Panc1 (cell line): Measurements from ENCODE around the gene ORM1. TPM values are rescaled to one million over a fixed set of nuclear protein-coding genes. Genes with fewer than 3 reads are reported as not detected.

Experiments used
- ATAC-seq: fragments of 200-7000 bp; cut with Tn5 transposase; 2 replicates; pipeline ENCODE4 v1.9.1; 2020; ENCODE audit warnings: mild to moderate bottlenecking, moderate library complexity
- BruUV-seq: library from RNA; stranded (reverse); fragments of 400-500 nt; replicated peaks from 2 replicates; lab custom pipeline; 2021; lab: Mats Ljungman, UMichigan
- CTCF ChIA-PET: fragments of 300-600 bp; sonication (Branson Sonifier 250); formaldehyde crosslinking; loops from one replicate; lab custom pipeline; 2022; ENCODE audit warnings: antibody characterized with exemption; lab: Charles Lee
- POLR2A ChIA-PET: fragments of 300-600 bp; sonication (Branson Sonifier 250); formaldehyde crosslinking; loops from one replicate; lab custom pipeline; 2022; ENCODE audit warnings: antibody characterized with exemption; lab: Charles Lee
- DNase-seq: peaks from one replicate; pipeline ENCODE4 v3.0.0-alpha.2; 2010; ENCODE audit warnings: low read depth, low spot score
- H3K27ac ChIP-seq: 2 replicates; pipeline ENCODE4 v1.5.1; 2011; ENCODE audit warnings: mild to moderate bottlenecking, low read length, inconsistent platforms
- H3K27me3 ChIP-seq: fragments of 200-500 bp; sonication (Bioruptor generic); 2 replicates; pipeline ENCODE4 v1.6.0; 2014; ENCODE audit warnings: low read length, inconsistent platforms; ENCODE audit not compliant: control insufficient read depth, insufficient read depth
- H3K36me3 ChIP-seq: fragments of 200-500 bp; sonication (Bioruptor generic); 2 replicates; pipeline ENCODE4 v1.5.1; 2014; ENCODE audit warnings: inconsistent platforms, mild to moderate bottlenecking, low read length, moderate library complexity; ENCODE audit not compliant: control insufficient read depth, insufficient read depth
- H3K4me1 ChIP-seq: 2 replicates; pipeline ENCODE4 v1.5.1; 2011; ENCODE audit warnings: inconsistent platforms, mild to moderate bottlenecking, low read length, moderate library complexity; ENCODE audit not compliant: control insufficient read depth, insufficient read depth
- H3K4me3 ChIP-seq, 2 experiments: 2 replicates each; pipeline ENCODE4 v1.5.1; 2011 to 2012; ENCODE audit warnings: low read depth in 2 of 2, low read length in 2 of 2, mild to moderate bottlenecking in 2 of 2, inconsistent platforms in 1 of 2, moderate library complexity in 1 of 2
- H3K9me3 ChIP-seq: fragments of 200-500 bp; sonication (Bioruptor generic); 2 replicates; pipeline ENCODE4 v1.5.1; 2014; ENCODE audit warnings: low read depth, mild to moderate bottlenecking, inconsistent platforms, low read length, moderate library complexity; ENCODE audit not compliant: control insufficient read depth, insufficient read depth
- POLR2AphosphoS5 ChIP-seq: IDR thresholded peaks from 2 replicates; pipeline ENCODE4 v1.6.1; 2012; ENCODE audit warnings: mild to moderate bottlenecking, low read depth, low read length, moderate library complexity
- SIN3A ChIP-seq: IDR thresholded peaks from 2 replicates; pipeline ENCODE4 v1.6.1; 2012; ENCODE audit warnings: low read depth, mild to moderate bottlenecking, low read length, moderate library complexity, borderline replicate concordance; ENCODE audit not compliant: insufficient read depth
- TCF7L2 ChIP-seq: IDR thresholded peaks from 2 replicates; pipeline ENCODE4 v1.6.1; 2011; ENCODE audit warnings: mild to moderate bottlenecking, low read depth, low read length, inconsistent platforms
- in situ Hi-C: cut with HindIII; loops from 2 replicates; pipeline ENCODE4 v1.10.0; 2016; ENCODE audit warnings: low sequenced_read_pairs, low pct_unique_long_range_greater_than_20kb
- intact Hi-C: fragments of 100-400 bp; cut with micrococcal nuclease; formaldehyde crosslinking; loops from one replicate; pipeline ENCODE4 v1.10.0; 2022; ENCODE audit not compliant: unreplicated experiment
- total RNA-seq: library from RNA; stranded (reverse); gene quantifications from one replicate; pipeline ENCODE4 v1.2.1, GENCODE V29; 2021; ENCODE audit not compliant: unreplicated experiment
- TF ChIP-seq, protein P1 (sequence below): fragments of 450-650 bp; IDR thresholded peaks from 2 replicates; pipeline ENCODE4 v1.5.1; 2017; ENCODE audit warnings: mild to moderate bottlenecking
- TF ChIP-seq, protein P2 (sequence below), 2 experiments: IDR thresholded peaks; 2 replicates each; pipeline ENCODE4 v1.6.1; 2011 to 2012; ENCODE audit warnings: low read depth in 2 of 2, control low read depth in 1 of 2, low read length in 1 of 2, mild to moderate bottlenecking in 1 of 2, moderate library complexity in 1 of 2; ENCODE audit not compliant: insufficient read depth in 1 of 2

The ORM1 gene
- total RNA-seq, 1 experiment from 2014 or later: 3.5 TPM

DNA sequence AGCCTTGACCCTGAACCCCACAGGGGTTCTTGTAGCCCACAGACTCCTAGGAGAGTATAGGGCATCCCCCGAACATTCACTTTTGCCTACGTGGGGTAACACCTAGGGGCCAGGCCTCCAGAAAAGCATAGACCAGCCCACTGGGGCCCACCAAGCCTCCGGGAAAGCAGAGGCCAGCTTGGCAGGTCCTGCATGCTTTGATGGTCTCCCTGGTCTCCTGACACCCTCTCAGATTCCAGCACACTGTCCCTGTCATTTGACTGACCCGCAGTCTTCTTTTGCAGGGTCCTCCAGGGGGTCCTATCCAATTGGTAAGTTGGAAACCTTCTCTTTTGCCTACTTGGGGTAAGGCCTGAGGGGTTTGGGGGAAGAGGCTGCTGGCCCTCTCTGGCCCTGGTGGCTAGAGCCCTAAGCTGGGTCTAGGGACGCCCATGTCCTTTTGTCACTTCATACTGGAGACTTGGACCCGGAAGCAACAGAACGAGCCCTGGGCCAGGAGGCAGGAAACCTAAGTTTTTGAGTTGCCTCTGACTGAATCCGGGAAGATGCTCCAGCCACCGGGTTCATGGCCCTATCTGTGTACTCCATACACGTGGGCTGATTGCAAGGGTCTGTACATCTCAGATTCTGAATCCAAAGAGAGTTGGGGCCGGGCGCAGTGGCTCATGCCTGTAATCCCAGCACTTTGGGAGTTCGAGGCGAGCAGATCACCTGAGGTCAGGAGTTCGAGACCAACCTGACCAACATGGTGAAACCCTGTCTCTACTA is 20.9 kb upstream of the ORM1 start:
- no peak for DNase-seq

DNA sequence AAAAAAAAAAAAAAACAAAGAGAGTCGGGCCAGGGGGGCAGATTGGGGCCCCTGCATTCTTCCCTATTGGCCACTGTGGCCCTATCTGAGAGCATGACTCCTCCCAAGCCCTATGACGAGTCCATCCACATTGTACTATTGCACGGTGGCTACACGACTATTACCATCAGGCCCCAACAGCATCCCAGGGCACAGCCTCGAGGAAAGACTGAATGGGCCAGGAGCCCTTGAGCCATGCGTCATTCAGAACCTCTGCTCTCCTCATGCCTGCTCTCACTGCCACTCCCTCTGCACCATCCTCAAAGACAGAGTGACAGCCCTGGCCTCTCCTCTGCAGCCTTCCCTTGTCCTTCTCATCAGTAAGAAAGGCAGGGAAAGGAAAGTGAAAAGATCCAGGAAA is 20.2 kb upstream of the ORM1 start:
- ChIA-PET POLR2A (no interaction called here), CTCF (no interaction called here)
- Histone ChIP-seq H3K27ac (no peak overlapping the region), H3K36me3 (no peaks in the 10 kb centered on the region), H3K4me1 (no peaks in the 10 kb centered on the region), H3K4me3 (no peak overlapping the region), H3K27me3 (no peaks in the 10 kb centered on the region), H3K9me3 (no peaks in the 10 kb centered on the region)
- no peak for DNase-seq
- intact Hi-C loops (loop anchor here (5.0 kb wide), 1 partner anchor 220 kb away; no protein-coding TSS in a partner anchor), in situ Hi-C loops (no loop called here)
- no peak for ATAC-seq
- TF ChIP-seq, protein P1, sequence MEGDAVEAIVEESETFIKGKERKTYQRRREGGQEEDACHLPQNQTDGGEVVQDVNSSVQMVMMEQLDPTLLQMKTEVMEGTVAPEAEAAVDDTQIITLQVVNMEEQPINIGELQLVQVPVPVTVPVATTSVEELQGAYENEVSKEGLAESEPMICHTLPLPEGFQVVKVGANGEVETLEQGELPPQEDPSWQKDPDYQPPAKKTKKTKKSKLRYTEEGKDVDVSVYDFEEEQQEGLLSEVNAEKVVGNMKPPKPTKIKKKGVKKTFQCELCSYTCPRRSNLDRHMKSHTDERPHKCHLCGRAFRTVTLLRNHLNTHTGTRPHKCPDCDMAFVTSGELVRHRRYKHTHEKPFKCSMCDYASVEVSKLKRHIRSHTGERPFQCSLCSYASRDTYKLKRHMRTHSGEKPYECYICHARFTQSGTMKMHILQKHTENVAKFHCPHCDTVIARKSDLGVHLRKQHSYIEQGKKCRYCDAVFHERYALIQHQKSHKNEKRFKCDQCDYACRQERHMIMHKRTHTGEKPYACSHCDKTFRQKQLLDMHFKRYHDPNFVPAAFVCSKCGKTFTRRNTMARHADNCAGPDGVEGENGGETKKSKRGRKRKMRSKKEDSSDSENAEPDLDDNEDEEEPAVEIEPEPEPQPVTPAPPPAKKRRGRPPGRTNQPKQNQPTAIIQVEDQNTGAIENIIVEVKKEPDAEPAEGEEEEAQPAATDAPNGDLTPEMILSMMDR: no peak
- TF ChIP-seq POLR2AphosphoS5: no peak
- TF ChIP-seq TCF7L2: no peak
- TF ChIP-seq, protein P2, sequence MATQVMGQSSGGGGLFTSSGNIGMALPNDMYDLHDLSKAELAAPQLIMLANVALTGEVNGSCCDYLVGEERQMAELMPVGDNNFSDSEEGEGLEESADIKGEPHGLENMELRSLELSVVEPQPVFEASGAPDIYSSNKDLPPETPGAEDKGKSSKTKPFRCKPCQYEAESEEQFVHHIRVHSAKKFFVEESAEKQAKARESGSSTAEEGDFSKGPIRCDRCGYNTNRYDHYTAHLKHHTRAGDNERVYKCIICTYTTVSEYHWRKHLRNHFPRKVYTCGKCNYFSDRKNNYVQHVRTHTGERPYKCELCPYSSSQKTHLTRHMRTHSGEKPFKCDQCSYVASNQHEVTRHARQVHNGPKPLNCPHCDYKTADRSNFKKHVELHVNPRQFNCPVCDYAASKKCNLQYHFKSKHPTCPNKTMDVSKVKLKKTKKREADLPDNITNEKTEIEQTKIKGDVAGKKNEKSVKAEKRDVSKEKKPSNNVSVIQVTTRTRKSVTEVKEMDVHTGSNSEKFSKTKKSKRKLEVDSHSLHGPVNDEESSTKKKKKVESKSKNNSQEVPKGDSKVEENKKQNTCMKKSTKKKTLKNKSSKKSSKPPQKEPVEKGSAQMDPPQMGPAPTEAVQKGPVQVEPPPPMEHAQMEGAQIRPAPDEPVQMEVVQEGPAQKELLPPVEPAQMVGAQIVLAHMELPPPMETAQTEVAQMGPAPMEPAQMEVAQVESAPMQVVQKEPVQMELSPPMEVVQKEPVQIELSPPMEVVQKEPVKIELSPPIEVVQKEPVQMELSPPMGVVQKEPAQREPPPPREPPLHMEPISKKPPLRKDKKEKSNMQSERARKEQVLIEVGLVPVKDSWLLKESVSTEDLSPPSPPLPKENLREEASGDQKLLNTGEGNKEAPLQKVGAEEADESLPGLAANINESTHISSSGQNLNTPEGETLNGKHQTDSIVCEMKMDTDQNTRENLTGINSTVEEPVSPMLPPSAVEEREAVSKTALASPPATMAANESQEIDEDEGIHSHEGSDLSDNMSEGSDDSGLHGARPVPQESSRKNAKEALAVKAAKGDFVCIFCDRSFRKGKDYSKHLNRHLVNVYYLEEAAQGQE (IDR thresholded peaks at IDR 0.05; ENCODE audit: insufficient read depth in 1 of 2, low read depth in 2 of 2, low read length in 1 of 2): no peak
- no peak for TF ChIP-seq SIN3A
- BruUV-seq: no TSS peak

More for the DNA sequence above, 20.9 kb upstream of the ORM1 start:
- H3K27me3 ChIP-seq: no peaks in the 10 kb centered on the region
- no peak overlapping the region for H3K27ac ChIP-seq
- in situ Hi-C loops: no loop called here
- no peak overlapping the region for H3K4me3 ChIP-seq
- no peak for ATAC-seq
- intact Hi-C loops: loop anchor here (5.0 kb wide), 1 partner anchor 220 kb away; no protein-coding TSS in a partner anchor
- no TSS peak for BruUV-seq
- TF ChIP-seq, protein P2 (IDR thresholded peaks at IDR 0.05; ENCODE audit: insufficient read depth in 1 of 2, low read depth in 2 of 2, low read length in 1 of 2): no peak
- no peak for TF ChIP-seq POLR2AphosphoS5
- no peak for TF ChIP-seq SIN3A
- TF ChIP-seq, protein P1: no peak
- TF ChIP-seq TCF7L2: no peak
- no peaks in the 10 kb centered on the region for H3K9me3 ChIP-seq
- ChIA-PET CTCF (no interaction called here), POLR2A (no interaction called here)
- H3K4me1 ChIP-seq: no peaks in the 10 kb centered on the region
- H3K36me3 ChIP-seq: no peaks in the 10 kb centered on the region
